ENCODE results near the gene ANKRD34A. TPM values are rescaled to one million over a fixed set of nuclear protein-coding genes. Genes with fewer than 3 reads are reported as not detected.

The ANKRD34A gene
- total RNA-seq, 1 donor, result 0.42 TPM

GRCh38 chr1:145994391-145995120 is 30.2 kb upstream of the ANKRD34A start:
- Histone ChIP-seq H3K9me3 (ENCODE audit: low read depth, low read length) (no peaks in the 10 kb centered on the region), H3K4me1 (ENCODE audit: insufficient read depth, low read length) (peaks cover 60% of the 10 kb centered on the region)

GRCh38 chr1:145993618-145994390 is 29.4 kb upstream of the ANKRD34A start:
- peaks cover 56% of the 10 kb centered on the region for H3K4me1 ChIP-seq (ENCODE audit: insufficient read depth, low read length)
- H3K4me3 ChIP-seq (ENCODE audit: low read length), result peak overlapping the region; percentile 100

More at GRCh38 chr1:145994391-145995120, 30.2 kb upstream of the ANKRD34A start:
- Histone ChIP-seq H3K27me3 (ENCODE audit: insufficient read depth, low read length) (no peaks in the 10 kb centered on the region), H3K4me3 (ENCODE audit: low read length) (peak overlapping the region; percentile 100)

DNA sequence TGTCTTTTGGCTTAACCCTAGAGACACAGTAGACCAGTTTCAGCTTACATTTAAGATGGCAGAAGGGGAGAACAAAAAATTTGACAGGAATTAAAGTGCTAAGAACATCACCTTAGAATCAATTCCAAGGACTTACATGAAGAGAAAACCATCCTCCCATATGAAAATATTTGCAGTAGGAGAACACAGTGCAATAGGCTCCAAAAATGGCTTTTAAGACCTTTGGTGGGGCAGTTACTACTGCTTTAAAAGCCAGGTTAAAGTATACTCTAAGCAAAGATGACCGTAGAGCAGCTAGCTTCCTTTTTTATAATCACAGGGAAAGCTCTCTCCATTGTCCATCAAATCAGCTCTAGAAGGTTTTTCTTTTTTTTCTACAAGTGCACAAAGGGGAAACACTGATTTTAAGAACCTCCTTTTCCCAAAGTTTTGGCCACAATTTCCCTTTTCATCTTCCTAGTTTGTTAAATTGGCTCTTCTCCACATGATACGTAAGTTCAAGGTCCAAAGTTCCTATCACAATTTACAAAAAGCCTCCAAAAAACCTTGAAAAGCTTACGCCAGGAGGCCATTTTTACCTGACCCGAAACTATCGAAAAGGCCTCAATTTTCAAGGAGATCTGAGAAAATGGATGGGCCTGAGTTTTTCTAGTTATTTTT is 28.7 kb upstream of the ANKRD34A start:
- Histone ChIP-seq H3K27me3 (ENCODE audit: insufficient read depth, low read length) (no peaks in the 10 kb centered on the region), H3K4me1 (ENCODE audit: insufficient read depth, low read length) (peaks cover 56% of the 10 kb centered on the region), H3K4me3 (ENCODE audit: low read length) (peak overlapping the region; percentile 100)

More at GRCh38 chr1:145993618-145994390, 29.4 kb upstream of the ANKRD34A start:
- Histone ChIP-seq H3K9me3 (ENCODE audit: low read depth, low read length) (no peaks in the 10 kb centered on the region), H3K27me3 (ENCODE audit: insufficient read depth, low read length) (no peaks in the 10 kb centered on the region)

DNA sequence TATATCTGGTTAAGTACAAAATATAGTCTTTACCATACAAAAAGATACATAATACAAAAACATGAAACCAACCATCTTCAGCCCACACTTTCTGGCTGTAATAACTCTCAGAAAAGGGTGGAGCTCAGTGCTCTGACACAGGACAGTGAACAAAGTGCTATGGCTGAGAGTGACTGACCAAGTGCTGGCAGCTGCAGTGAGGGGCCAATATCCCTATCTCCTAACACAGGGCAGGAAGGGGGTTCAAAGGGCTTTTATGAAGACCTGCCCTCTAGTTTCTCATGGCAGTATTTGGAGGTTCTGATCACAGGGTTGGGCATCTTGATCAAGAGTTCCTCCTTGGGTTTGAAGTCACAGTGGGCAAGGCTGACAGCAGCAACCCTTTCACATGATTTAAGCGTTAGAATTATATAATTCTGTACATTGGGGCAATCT is 28.1 kb upstream of the ANKRD34A start:
- Histone ChIP-seq H3K4me3 (ENCODE audit: low read length) (peak overlapping the region; percentile 100), H3K4me1 (ENCODE audit: insufficient read depth, low read length) (peaks cover 55% of the 10 kb centered on the region), H3K9me3 (ENCODE audit: low read depth, low read length) (no peaks in the 10 kb centered on the region), H3K27me3 (ENCODE audit: insufficient read depth, low read length) (no peaks in the 10 kb centered on the region)

More for the DNA sequence above, 28.7 kb upstream of the ANKRD34A start:
- no peaks in the 10 kb centered on the region for H3K9me3 ChIP-seq (ENCODE audit: low read depth, low read length)

GRCh38 chr1:145991735-145992412 is 27.5 kb upstream of the ANKRD34A start:
- no peaks in the 10 kb centered on the region for H3K9me3 ChIP-seq (ENCODE audit: low read depth, low read length)
- no peaks in the 10 kb centered on the region for H3K27me3 ChIP-seq (ENCODE audit: insufficient read depth, low read length)
- H3K4me3 ChIP-seq (ENCODE audit: low read length), result peak overlapping the region; percentile 100
- peaks cover 54% of the 10 kb centered on the region for H3K4me1 ChIP-seq (ENCODE audit: insufficient read depth, low read length)

DNA sequence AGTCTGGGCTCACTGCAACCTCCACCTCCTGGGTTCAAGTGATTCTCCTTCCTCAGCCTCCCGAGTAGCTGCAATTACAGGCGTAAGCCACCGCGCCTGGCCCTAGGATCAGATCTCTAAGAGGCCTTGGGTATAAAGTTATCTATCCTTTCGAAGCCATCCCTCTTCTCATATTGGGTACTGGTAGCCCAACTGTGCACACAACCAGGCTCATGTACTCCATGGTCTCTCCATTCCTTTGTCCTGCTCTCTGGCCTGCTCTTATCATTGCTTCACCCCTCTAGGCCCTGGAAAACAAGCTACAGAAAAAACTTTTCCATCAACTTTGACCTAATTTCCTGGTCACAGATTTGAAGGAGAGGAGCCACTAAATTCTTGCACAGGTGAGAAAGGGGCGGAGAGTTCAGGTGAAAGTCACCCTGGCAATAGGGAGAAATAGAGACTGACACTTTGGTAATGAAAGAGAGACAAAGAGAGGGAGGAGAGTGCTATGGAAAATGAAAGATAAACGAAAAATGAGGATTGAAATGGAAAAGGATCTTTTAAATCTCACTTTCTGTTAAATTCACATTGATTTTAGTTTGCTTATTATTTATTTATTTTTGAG is 26.0 kb upstream of the ANKRD34A start:
- Histone ChIP-seq H3K9me3 (ENCODE audit: low read depth, low read length) (no peaks in the 10 kb centered on the region), H3K4me3 (ENCODE audit: low read length) (no peak overlapping the region), H3K27me3 (ENCODE audit: insufficient read depth, low read length) (no peaks in the 10 kb centered on the region), H3K4me1 (ENCODE audit: insufficient read depth, low read length) (peaks cover 69% of the 10 kb centered on the region)

DNA sequence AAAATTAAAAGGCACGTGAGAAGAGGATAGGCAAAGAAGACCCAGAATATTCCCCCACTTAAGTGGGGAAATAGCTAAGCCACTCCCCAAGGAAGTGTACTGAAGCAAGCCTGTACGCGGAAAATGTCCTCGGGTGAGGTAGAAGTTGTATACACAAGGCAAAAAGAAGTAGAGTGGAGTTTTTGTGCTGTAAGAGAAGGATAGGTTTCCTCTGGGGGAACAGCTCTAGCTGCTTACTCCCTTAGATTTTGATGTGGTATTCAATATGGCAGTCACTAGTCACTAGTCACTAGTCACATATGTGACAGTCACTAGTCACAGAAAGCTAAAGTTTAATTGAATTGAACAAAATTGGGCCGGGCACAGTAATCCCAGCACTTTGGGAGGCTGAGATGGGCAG is 24.4 kb upstream of the ANKRD34A start:
- no peaks in the 10 kb centered on the region for H3K27me3 ChIP-seq (ENCODE audit: insufficient read depth, low read length)
- H3K4me1 ChIP-seq (ENCODE audit: insufficient read depth, low read length), result peaks cover 80% of the 10 kb centered on the region
- no peaks in the 10 kb centered on the region for H3K9me3 ChIP-seq (ENCODE audit: low read depth, low read length)
- no peak overlapping the region for H3K4me3 ChIP-seq (ENCODE audit: low read length)

DNA sequence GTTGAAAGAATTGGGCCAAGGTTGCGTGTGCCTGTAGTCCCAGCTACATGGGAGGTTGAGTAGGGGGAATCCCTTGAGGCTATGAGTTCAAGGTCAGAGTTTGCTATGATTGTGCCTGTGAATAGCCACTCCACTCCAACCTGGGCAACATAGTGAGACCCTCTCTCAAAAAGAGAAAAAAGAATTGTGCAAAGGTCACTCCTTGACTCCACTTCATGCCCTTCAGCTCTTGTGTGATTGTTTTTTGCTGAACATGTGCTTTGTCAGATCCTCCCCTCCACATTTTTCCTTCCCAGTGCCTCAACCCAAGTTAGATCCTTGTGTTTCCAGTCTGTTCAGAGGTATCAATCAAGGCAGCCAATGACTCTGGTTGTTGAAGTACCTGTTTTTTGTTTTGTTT is 23.6 kb upstream of the ANKRD34A start:
- Histone ChIP-seq H3K27me3 (ENCODE audit: insufficient read depth, low read length) (no peaks in the 10 kb centered on the region), H3K4me3 (ENCODE audit: low read length) (no peak overlapping the region), H3K4me1 (ENCODE audit: insufficient read depth, low read length) (peaks cover 80% of the 10 kb centered on the region), H3K9me3 (ENCODE audit: low read depth, low read length) (no peaks in the 10 kb centered on the region)

GRCh38 chr1:145986551-145986950 is 22.2 kb upstream of the ANKRD34A start:
- Histone ChIP-seq H3K4me3 (ENCODE audit: low read length) (no peak overlapping the region), H3K27me3 (ENCODE audit: insufficient read depth, low read length) (no peaks in the 10 kb centered on the region), H3K4me1 (ENCODE audit: insufficient read depth, low read length) (peaks cover 80% of the 10 kb centered on the region), H3K9me3 (ENCODE audit: low read depth, low read length) (no peaks in the 10 kb centered on the region)

DNA sequence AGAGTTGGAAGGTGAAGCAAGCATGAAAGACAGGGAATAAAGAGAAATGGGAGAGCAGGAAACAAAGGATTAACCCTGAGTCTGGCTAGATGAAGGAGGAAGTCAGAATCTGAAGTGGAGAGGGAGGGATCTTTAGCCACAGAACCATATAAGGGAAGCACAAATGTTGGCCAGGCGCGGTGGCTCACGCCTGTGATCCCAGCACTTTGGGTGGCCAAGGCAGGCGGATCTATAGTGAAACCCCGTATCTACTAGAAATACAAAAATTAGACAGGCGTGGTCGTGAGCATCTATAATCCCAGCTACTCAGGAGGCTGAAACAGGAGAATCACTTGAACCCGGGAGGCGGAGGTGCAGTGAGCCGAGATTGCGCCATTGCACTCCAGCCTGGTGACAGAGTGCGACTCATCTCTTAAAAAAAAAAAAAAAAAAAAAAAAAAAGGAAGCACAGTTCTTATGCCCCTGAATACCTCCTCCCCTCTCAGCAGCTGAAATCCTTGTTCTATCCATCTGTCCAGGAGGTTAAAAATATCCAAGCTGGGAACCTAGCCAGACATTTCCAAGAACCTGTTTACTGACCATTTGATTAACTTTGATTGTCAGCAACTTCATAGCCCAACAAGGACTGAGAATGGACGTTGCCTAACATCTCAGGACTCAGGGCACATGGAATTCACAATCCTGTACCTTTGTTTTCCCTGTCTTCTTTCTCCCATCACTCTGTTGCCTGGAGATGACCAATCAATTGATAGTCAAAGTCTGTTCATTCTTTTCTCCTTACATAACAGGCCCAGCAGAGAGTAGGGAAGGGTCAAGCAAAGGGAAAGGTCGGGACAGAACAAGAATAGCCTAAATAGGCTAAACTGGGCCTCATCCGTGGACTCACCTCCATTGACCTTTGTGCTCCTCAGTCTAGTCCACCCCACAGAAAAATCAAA is 21.4 kb upstream of the ANKRD34A start:
- Histone ChIP-seq H3K9me3 (ENCODE audit: low read depth, low read length) (no peaks in the 10 kb centered on the region), H3K4me1 (ENCODE audit: insufficient read depth, low read length) (peaks cover 81% of the 10 kb centered on the region), H3K27me3 (ENCODE audit: insufficient read depth, low read length) (no peaks in the 10 kb centered on the region), H3K4me3 (ENCODE audit: low read length) (no peak overlapping the region)

DNA sequence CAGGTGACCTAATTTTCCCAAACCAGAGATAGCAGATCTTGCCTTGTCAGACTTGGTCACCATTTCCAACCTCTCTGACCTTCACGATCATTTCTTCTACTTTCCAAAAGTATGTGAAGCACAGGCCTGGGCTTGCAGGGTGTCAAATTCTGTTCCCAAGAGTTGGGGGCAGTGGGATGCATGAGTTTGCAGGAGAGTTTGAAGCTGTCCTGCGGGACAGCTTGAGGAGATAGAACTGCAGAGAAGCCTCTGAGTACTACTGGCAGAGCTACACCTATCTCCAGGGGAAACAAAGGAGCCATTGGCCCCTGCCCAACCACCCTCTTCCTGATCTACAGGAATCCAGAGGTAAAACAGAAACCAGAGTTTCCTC is 20.7 kb upstream of the ANKRD34A start:
- Histone ChIP-seq H3K27me3 (ENCODE audit: insufficient read depth, low read length) (no peaks in the 10 kb centered on the region), H3K9me3 (ENCODE audit: low read depth, low read length) (no peaks in the 10 kb centered on the region), H3K4me1 (ENCODE audit: insufficient read depth, low read length) (peaks cover 86% of the 10 kb centered on the region), H3K4me3 (ENCODE audit: low read length) (no peak overlapping the region)

DNA sequence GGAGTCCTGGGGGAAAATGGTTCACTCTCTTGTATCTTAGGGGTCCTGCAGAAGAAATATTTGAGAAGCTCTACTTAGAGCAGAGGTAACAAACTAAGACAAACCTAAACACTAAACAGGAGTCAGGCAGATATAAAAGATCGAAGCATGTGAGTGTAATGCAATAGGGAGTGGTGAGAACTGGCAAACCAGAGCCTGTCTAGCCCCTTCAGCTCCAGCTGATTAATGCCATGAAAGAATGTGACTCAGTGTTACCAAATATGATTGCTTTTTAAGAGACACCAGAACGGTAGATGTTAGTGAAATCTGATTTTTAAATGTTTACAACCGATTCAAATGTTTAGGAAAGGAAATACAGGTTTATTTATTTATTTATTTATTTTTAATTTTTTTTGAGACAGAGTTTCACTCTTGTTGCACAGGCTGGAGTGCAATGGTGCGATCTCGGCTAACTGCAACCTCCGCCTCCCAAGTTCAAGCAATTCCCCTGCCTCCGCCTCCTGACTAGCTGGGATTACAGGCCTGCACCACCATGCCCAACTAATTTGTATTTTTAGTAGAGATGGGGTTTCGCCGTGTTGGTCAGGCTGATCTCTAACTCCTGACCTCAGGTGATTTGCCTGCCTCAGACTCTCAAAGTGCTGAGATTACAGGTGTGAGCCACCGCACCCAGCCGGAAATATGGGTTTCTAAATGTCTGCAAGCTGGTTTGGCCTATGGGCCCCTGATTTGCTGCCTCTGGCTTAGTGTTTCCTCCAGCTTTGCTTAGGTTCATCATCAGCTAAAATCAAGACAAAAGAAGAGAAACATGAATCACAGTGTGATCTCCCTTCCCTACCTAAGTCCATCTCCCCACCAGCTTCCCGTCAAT is 19.8 kb upstream of the ANKRD34A start:
- Histone ChIP-seq H3K4me1 (ENCODE audit: insufficient read depth, low read length) (peaks cover 96% of the 10 kb centered on the region), H3K27me3 (ENCODE audit: insufficient read depth, low read length) (no peaks in the 10 kb centered on the region), H3K4me3 (ENCODE audit: low read length) (no peak overlapping the region), H3K9me3 (ENCODE audit: low read depth, low read length) (no peaks in the 10 kb centered on the region)

DNA sequence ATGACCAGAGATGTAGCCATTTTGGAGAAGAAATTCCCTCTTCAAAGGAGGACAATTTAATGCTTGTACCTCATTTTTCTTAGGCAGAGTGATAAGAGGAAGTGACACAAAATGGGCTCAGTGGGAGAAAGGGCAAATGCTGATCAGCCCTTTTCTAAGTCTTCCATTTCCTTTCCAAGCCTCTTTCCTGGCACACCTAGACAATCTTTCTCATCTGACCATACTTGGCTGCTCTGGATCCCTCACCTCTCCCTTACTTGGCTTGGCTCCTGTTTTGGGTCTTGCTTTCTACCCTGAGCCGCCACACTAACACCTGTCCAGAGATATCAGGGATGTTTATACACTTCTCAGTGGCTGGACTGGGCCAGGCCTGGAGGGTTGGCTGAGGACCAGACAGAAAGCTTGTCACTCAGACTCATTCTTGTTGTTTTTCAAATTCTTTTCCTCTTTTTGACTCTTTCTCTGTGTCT is 18.9 kb upstream of the ANKRD34A start:
- no peaks in the 10 kb centered on the region for H3K27me3 ChIP-seq (ENCODE audit: insufficient read depth, low read length)
- H3K9me3 ChIP-seq (ENCODE audit: low read depth, low read length), result no peaks in the 10 kb centered on the region
- no peak overlapping the region for H3K4me3 ChIP-seq (ENCODE audit: low read length)
- H3K4me1 ChIP-seq (ENCODE audit: insufficient read depth, low read length), result peaks cover 97% of the 10 kb centered on the region

Measured in mononuclear cell (primary cell).